Neural cell (in vitro differentiated cells): ENCODE measurements around the gene ACIN1. TPM values are rescaled to one million over a fixed set of nuclear protein-coding genes. Genes with fewer than 3 reads are reported as not detected.

ENCODE experiments used
- H2AFZ ChIP-seq: fragments of 200-600, 300-800 bp; sonication (generic), shearing (Covaris generic); 2 replicates; pipeline ENCODE4 v1.6.0; 2014; ENCODE audit warnings: low read depth, mild to moderate bottlenecking, antibody characterized with exemption, low read length, moderate library complexity
- H3F3A ChIP-seq: fragments of 200-600 bp; shearing (Covaris generic); 2 replicates; pipeline ENCODE4 v1.6.1; 2016; ENCODE audit warnings: mild to moderate bottlenecking, moderate library complexity, mixed read lengths, antibody characterized with exemption, low read length; ENCODE audit not compliant: insufficient read depth, poor library complexity, severe bottlenecking
- H3K27ac ChIP-seq: fragments of 200-600, 300-800 bp; sonication (generic), shearing (Covaris generic); 2 replicates; pipeline ENCODE4 v1.5.1; 2014; ENCODE audit warnings: mild to moderate bottlenecking, low read length, moderate library complexity
- H3K27me3 ChIP-seq: fragments of 300-800, 200-600 bp; sonication (generic), shearing (Covaris generic); 2 replicates; pipeline ENCODE4 v1.6.0; 2014; ENCODE audit warnings: mild to moderate bottlenecking, low read depth, low read length, moderate library complexity; ENCODE audit not compliant: insufficient read depth
- H3K36me3 ChIP-seq: fragments of 300-800, 200-600 bp; sonication (generic), shearing (Covaris generic); 2 replicates; pipeline ENCODE4 v1.5.1; 2014; ENCODE audit warnings: mild to moderate bottlenecking, antibody characterized with exemption, low read length, moderate library complexity; ENCODE audit not compliant: insufficient read depth
- H3K4me2 ChIP-seq: fragments of 300-800, 200-600 bp; sonication (generic), shearing (Covaris generic); 2 replicates; pipeline ENCODE4 v1.6.0; 2014; ENCODE audit warnings: mild to moderate bottlenecking, low read length
- H3K4me3 ChIP-seq: fragments of 300-800, 200-600 bp; sonication (generic), shearing (Covaris generic); 2 replicates; pipeline ENCODE4 v1.5.1; 2014; ENCODE audit warnings: mild to moderate bottlenecking, low read length, moderate library complexity
- H3K79me2 ChIP-seq: fragments of 200-600 bp; shearing (Covaris generic); replicated peaks from 2 replicates; pipeline ENCODE4 v1.6.0; 2014; ENCODE audit warnings: mild to moderate bottlenecking, low read length, moderate library complexity; ENCODE audit not compliant: insufficient read depth
- H3K9ac ChIP-seq: fragments of 300-800, 200-600 bp; sonication (generic), shearing (Covaris generic); 2 replicates; pipeline ENCODE4 v1.6.1; 2016; ENCODE audit warnings: mild to moderate bottlenecking, low read length, mixed read lengths
- H3K9me2 ChIP-seq: fragments of 200-600 bp; shearing (Covaris generic); 2 replicates; pipeline ENCODE4 v1.6.1; 2016; ENCODE audit warnings: mild to moderate bottlenecking, low read length, mixed read lengths; ENCODE audit not compliant: insufficient read depth
- H3K9me3 ChIP-seq: fragments of 200-600, 300-800 bp; sonication (generic), shearing (Covaris generic); 2 replicates; pipeline ENCODE4 v1.6.1; 2016; ENCODE audit warnings: mild to moderate bottlenecking, mixed run types, low read length, moderate library complexity, mixed read lengths
- H4K20me1 ChIP-seq: fragments of 200-600 bp; shearing (Covaris generic); 2 replicates; pipeline ENCODE4 v1.6.1; 2016; ENCODE audit warnings: mild to moderate bottlenecking, mixed run types; ENCODE audit not compliant: insufficient read depth
- EP300 ChIP-seq: fragments of 450-650 bp; conservative IDR thresholded peaks from 2 replicates; pipeline ENCODE4 v1.6.1; 2014; ENCODE audit warnings: antibody characterized with exemption, mild to moderate bottlenecking, moderate library complexity; ENCODE audit not compliant: poor library complexity, severe bottlenecking
- EZH2 ChIP-seq: fragments of 200-600, 300-800 bp; shearing (Covaris generic), sonication (generic); IDR thresholded peaks from 2 replicates; pipeline ENCODE4 v1.6.1; 2014; ENCODE audit warnings: antibody characterized with exemption, low read length, borderline replicate concordance, mild to moderate bottlenecking; ENCODE audit not compliant: insufficient read depth, poor library complexity, severe bottlenecking
- MXI1 ChIP-seq: fragments of 450-650 bp; conservative IDR thresholded peaks from 2 replicates; pipeline ENCODE4 v1.6.1; 2014; ENCODE audit warnings: antibody characterized with exemption, mild to moderate bottlenecking; ENCODE audit not compliant: poor library complexity, severe bottlenecking
- POLR2AphosphoS5 ChIP-seq: IDR thresholded peaks from 2 replicates; pipeline ENCODE4 v1.6.1; 2012
- RAD21 ChIP-seq: fragments of 450-650 bp; conservative IDR thresholded peaks from 2 replicates; pipeline ENCODE4 v1.6.1; 2014; ENCODE audit warnings: antibody characterized with exemption, mild to moderate bottlenecking, moderate library complexity
- SMC3 ChIP-seq: fragments of 450-650 bp; conservative IDR thresholded peaks from 2 replicates; pipeline ENCODE4 v1.6.1; 2014; ENCODE audit warnings: antibody characterized with exemption, mild to moderate bottlenecking, moderate library complexity; ENCODE audit not compliant: poor library complexity
- TAF1 ChIP-seq: IDR thresholded peaks from 2 replicates; pipeline ENCODE4 v1.6.1; 2012; ENCODE audit warnings: low read depth
- polyA plus RNA-seq: library from polyadenylated mRNA; depleted of rRNA; stranded (reverse); fragments of >200 nt; gene quantifications from 2 replicates; pipeline ENCODE4 v1.2.3, GENCODE V29; 2014
- TF ChIP-seq, protein P1 (sequence below): fragments of 450-650 bp; IDR thresholded peaks from 2 replicates; pipeline ENCODE4 v1.5.1; 2014; ENCODE audit warnings: antibody characterized with exemption, mild to moderate bottlenecking, moderate library complexity; ENCODE audit not compliant: poor library complexity, severe bottlenecking
- TF ChIP-seq, protein P2 (sequence below): IDR thresholded peaks from 2 replicates; pipeline ENCODE4 v1.6.1; 2012; ENCODE audit warnings: borderline replicate concordance

Gene ACIN1
- polyA plus RNA-seq, 1 donor from 2014 or later = 143 TPM

- Histone ChIP-seq H3K36me3 (no peaks in the 10 kb centered on the region), H3K9ac (no peak overlapping the region), H3K4me2 (no peak overlapping the region), H3K27me3 (no peaks in the 10 kb centered on the region), H3K9me2 (no peaks in the 10 kb centered on the region), H3K27ac (no peak overlapping the region), H3F3A (no peaks in the 10 kb centered on the region), H3K4me3 (no peak overlapping the region), H3K79me2 (no peaks in the 10 kb centered on the region), H4K20me1 (no peaks in the 10 kb centered on the region), H2AFZ (no peak overlapping the region), H3K9me3 (no peaks in the 10 kb centered on the region)
- no peak for TF ChIP-seq TAF1
- TF ChIP-seq SMC3 = no peak
- TF ChIP-seq EP300 = no peak
- no peak for TF ChIP-seq EZH2
- TF ChIP-seq RAD21 = no peak
- TF ChIP-seq, protein P1, sequence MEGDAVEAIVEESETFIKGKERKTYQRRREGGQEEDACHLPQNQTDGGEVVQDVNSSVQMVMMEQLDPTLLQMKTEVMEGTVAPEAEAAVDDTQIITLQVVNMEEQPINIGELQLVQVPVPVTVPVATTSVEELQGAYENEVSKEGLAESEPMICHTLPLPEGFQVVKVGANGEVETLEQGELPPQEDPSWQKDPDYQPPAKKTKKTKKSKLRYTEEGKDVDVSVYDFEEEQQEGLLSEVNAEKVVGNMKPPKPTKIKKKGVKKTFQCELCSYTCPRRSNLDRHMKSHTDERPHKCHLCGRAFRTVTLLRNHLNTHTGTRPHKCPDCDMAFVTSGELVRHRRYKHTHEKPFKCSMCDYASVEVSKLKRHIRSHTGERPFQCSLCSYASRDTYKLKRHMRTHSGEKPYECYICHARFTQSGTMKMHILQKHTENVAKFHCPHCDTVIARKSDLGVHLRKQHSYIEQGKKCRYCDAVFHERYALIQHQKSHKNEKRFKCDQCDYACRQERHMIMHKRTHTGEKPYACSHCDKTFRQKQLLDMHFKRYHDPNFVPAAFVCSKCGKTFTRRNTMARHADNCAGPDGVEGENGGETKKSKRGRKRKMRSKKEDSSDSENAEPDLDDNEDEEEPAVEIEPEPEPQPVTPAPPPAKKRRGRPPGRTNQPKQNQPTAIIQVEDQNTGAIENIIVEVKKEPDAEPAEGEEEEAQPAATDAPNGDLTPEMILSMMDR = no peak
- TF ChIP-seq POLR2AphosphoS5 = no peak
- no peak for TF ChIP-seq MXI1
Observed at GRCh38 chr14:23130871-23131270, 35.9 kb upstream of the ACIN1 start.

GRCh38 chr14:23129759-23130316, 34.9 kb upstream of the ACIN1 start:
- Histone ChIP-seq H3K27ac (no peak overlapping the region), H3K36me3 (no peaks in the 10 kb centered on the region), H3K4me2 (no peak overlapping the region), H3F3A (no peaks in the 10 kb centered on the region), H4K20me1 (no peaks in the 10 kb centered on the region), H3K4me3 (no peak overlapping the region), H3K9ac (no peak overlapping the region), H3K79me2 (no peaks in the 10 kb centered on the region), H2AFZ (no peak overlapping the region), H3K9me3 (no peaks in the 10 kb centered on the region), H3K27me3 (no peaks in the 10 kb centered on the region), H3K9me2 (no peaks in the 10 kb centered on the region)
- TF ChIP-seq SMC3 (no peak), RAD21 (no peak), EP300 (no peak), MXI1 (no peak), EZH2 (no peak), TAF1 (no peak)
- TF ChIP-seq, protein P2, sequence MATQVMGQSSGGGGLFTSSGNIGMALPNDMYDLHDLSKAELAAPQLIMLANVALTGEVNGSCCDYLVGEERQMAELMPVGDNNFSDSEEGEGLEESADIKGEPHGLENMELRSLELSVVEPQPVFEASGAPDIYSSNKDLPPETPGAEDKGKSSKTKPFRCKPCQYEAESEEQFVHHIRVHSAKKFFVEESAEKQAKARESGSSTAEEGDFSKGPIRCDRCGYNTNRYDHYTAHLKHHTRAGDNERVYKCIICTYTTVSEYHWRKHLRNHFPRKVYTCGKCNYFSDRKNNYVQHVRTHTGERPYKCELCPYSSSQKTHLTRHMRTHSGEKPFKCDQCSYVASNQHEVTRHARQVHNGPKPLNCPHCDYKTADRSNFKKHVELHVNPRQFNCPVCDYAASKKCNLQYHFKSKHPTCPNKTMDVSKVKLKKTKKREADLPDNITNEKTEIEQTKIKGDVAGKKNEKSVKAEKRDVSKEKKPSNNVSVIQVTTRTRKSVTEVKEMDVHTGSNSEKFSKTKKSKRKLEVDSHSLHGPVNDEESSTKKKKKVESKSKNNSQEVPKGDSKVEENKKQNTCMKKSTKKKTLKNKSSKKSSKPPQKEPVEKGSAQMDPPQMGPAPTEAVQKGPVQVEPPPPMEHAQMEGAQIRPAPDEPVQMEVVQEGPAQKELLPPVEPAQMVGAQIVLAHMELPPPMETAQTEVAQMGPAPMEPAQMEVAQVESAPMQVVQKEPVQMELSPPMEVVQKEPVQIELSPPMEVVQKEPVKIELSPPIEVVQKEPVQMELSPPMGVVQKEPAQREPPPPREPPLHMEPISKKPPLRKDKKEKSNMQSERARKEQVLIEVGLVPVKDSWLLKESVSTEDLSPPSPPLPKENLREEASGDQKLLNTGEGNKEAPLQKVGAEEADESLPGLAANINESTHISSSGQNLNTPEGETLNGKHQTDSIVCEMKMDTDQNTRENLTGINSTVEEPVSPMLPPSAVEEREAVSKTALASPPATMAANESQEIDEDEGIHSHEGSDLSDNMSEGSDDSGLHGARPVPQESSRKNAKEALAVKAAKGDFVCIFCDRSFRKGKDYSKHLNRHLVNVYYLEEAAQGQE = no peak
- TF ChIP-seq, protein P1 = no peak
